GM18508 (cell line): ENCODE data around the gene TRPM6.
"Not testable (repeated sequence)": the region's sequence is repeated elsewhere in the genome, so short reads cannot be mapped to it uniquely, and the experiment has no call there.

ENCODE experiments used
- ATAC-seq: cut with Tn5 transposase; IDR thresholded peaks from one replicate; pipeline ENCODE4 v1.9.1; 2021; ENCODE audit warnings: moderate number of reproducible peaks; ENCODE audit not compliant: insufficient read depth, unreplicated experiment

Gene TRPM6

DNA sequence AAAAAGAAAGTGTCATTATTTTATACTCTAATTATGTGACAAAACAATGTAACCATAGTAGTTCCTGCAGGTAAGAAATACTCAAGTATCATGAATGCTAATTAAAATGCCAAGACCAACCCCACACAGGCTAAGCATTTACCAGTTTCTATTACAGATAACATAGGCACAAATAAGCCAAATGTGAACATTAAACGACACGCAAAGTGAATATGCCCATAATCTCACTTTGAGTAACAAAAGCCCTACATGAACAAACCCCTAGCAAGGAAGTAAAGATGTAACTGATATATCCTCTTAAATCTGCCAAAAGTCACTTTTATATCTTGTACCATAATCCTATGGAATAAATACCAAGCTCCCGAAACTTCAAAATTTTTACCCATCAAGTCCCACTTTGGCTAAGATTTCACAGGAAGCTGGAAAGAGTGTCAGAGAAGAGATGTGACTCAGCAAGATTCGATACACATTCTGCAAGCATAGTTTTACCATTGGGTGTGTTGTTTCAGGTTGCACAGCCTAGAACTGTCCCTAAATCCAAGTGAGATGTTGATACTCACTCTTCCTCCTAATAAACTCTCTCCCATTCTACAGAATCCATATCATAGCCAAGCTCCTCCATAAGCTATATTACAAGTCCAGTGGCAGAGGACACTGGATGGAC lies 28.8 kb downstream of the TRPM6 start:
- ATAC-seq, result no peak

DNA sequence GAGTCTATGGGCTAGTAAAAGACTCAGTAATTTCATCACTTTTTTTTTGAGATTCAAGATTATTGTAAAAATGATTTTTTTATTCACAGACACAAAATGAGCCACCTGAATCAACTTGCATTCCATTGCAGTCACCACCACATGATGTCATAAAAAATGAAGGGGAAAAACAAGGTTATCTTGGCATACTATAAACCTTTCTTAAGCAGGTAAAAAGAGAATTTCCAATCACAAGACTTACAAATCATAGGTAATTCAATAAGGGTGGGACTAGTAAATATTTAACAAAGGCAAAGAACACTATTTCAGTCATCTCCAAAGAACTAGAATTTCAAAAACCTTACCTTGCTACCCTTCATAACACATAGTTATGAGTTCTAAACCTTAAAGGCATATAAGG lies 30.7 kb downstream of the TRPM6 start:
- ATAC-seq, result no peak

DNA sequence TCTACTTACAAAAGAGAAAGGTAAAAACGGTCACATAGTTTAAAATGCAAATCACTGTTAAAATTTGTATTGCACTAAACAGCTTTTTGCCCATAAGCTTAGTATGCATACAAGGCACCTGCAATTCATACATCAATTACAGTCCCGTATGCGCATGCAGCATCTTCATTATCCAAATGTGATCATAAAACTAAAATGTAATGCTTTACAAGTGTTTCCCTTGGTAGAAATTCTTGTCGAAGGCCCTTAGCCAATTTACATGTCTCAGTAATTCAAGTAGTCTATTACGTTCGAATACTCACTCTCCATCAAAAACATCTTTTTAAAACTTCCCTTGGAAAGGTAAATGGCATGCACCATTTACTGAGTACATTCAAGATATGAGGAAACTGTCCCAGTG lies 32.6 kb downstream of the TRPM6 start:
- ATAC-seq, result no peak

DNA sequence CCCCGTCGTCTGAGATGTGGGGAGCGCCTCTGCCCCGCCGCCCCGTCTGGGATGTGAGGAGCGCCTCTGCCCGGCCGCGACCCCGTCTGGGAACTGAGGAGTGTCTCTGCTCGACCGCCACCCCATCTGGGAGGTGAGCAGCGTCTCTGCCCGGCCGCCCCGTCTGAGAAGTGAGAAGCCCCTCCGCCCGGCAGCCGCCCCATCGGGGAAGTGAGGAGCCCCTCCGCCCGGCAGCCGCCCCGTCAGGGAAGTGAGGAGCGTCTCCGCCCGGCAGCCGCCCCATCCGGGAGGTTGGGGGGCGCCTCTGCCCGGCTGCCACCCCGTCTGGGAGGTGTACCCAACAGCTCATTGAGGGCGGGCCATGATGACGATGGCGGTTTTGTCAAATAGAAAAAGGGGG lies 34.7 kb downstream of the TRPM6 start:
- not testable (repeated sequence) for ATAC-seq

DNA sequence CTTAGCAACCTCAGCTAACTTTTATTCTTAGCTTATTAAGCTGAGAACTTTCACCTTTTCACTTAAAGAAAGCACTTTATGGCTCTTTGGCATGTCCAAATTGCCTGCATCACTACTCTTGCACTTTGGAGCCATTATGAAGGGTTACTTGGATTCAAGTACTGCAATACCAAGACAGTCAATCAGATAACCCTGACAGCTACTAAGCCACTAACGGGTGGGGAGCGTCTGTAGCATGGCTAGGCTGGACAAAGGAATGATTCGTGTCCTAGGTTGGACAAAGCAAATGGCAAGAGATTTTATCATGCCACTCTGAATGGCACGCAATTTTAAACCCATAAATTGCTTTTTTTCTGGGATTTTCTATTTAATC lies 39.6 kb downstream of the TRPM6 start:
- no peak for ATAC-seq

DNA sequence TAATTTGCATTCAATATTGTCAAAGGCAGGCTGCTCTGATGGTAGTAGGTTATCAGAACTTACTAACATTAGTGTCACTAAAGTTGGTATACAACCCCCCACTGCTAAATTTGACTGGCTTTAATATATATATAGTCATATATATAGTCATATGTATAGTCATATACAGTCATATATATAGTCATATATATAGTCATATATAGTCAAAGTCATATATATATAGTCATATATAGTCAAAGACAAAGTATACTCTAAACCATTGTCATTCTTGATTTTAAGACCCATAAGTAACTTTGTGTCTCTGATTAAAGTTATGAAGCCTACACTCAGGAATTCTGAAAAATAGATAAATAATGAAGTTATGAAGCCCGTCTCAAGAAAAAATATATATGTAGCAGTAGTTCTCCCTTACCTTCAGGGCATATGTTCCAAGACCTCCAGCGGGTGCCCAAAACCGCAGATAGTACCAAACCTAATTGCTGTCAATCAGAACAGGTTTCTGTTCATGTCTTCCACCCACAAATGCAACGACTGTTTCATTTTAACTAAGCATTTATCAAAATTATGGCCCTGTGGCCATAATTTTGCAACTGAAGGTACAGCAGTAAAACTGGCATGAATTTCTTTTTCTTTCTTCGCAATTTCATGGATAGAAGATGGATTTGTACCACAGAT lies 40.1 kb downstream of the TRPM6 start:
- ATAC-seq, result no peak

DNA sequence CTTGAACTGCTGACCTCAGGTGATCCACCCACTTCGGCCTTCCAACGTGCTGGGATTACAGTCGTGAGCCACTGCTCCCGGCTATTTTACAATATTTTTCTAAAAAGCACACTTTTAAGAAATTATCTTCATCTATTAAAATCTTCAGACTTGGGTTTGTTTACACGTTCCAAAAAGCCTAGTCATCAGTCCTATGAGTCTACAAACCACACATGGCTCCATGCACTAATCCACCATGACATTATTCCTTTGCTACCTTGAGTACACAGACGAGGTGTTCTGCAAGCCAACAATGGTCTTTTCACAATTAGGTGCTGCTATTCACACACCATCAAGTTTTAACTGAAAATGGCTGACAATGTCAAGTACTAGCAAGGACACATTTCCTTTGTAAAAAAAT lies 41.0 kb downstream of the TRPM6 start:
- ATAC-seq, result no peak

DNA sequence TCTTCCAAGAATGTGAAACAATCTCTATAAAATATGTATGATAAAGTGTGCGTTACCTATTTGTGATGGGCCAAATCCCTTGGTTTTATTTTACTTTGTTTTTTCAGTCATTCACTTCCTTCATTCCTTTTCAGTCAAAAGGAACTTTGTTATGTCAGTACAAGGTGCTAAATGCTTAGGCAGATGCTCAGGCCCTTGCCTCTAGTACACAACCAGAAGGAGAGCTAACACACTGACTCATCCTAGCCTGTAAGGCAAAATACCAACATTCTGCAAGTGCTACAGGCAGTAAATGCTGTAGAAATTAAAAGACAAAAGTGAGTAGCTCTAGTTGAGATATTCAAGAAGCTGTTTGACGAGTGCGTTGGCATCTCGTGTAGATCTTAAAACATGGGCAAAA lies 49.4 kb downstream of the TRPM6 start:
- no peak for ATAC-seq

DNA sequence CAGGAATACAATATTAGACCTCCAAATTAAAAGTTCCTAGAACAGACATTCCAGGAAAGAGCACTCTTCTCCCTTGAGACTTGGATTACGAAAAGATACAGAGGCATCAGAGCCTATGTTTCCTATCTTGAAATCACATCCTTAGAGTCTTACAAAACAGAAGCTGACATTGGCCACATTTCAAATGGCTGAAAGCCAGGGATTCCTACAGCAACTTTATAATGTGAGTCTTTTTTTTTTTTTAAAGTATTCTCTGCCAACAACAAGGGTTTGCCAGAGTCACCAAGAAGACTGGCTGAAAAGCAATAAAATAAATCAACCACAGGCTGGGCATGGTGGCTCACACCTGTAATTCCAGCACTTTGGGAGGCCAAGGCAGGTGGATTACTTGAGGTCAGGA lies 63.1 kb downstream of the TRPM6 start:
- no peak for ATAC-seq

DNA sequence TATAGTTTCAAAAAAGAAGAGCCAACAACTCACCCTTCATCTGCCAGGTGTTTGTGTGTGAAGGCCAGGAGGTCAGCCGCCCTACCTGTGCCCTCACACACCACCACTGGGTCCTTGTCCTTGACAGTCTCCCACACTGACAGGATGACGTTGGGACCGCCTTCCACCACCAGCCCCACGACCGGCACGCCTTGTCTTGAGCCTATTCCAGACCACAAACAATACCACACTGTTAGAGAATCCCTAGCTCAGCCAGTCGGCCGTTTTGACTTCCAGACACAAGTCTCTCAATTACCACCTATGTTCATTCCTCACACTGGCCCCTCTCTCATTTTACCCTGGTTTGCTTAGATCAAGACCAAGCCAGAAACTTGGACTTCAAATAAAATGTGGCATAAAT lies 66.1 kb downstream of the TRPM6 start:
- ATAC-seq, result no peak

DNA sequence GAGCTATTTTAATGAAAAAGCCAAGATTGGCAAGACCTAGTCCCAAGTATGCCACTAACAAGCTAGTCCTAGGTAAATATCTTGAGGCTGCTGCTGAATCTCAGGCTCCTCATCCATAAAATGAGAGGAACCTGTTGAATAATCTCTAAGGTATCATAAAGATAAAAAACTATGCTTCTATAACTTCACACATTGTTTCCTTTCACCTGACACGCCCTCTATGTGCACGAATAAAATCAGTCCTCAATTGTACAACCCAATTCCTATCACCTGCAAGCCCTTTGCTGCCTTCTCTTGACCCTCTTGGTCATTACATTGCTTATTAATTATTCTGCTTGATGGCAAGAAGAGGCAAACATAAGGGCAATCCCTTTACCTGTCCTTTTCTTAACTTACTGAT lies 69.9 kb downstream of the TRPM6 start:
- ATAC-seq, result no peak

DNA sequence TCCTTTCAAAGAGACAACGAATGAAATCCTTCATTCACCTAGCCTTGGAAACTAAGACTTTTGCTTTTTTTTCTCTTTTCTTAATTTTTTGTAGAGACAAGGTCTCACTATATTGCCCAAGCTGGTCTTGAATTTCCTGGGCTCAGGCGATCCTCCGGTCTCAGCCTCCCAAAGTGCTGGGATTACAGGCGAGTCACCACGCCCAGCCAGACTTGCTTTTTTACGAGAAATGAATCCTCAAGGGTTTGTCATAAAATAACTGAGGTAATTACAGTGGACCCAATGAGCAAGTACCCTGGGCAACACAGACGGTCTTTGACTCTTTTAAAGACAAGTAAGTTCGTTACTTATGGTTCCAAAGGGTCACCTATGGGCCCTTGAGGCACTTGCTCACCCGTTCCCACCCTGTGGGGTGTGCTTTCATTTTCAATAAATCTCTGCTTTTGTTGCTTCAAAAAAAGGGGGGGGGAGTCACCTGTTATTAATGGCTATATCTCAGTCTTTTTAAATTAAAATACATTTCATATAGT lies 70.4 kb downstream of the TRPM6 start:
- ATAC-seq, result no peak

DNA sequence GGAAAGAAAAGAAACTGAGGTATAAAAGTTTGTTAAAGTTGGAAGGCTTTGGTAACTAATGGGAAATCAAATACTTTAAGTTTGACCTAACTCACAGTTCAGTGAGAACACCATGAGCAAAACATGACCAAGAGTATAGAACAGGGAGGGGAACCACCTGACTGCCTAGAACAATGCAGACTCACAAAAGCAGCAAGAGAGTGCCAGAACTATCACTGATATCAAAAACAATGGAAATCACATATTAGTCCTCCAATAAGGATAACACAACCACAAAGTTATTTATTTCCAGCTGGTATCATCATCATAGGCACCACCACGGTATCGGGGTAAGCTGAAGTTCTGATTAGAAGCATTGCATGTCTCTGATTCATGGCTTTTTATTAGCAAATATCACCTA lies 77.5 kb downstream of the TRPM6 start:
- ATAC-seq, result no peak

DNA sequence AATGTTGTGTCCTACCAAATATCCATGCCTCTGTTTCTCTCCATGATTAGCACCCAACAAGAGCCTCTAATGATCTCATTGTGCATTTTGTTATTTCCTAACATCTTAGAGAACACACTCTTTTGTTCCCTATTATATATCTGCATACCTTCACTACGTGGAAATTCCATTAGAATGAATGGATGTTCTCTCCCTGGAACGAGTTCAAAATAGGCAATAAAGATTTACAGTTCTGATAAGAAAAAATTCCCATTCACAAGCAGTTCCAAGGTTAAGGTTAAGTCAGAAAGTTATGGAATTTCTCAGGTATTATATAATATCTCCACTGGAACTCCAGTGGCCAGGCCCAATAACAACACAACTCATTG lies 83.7 kb downstream of the TRPM6 start:
- ATAC-seq, result no peak

DNA sequence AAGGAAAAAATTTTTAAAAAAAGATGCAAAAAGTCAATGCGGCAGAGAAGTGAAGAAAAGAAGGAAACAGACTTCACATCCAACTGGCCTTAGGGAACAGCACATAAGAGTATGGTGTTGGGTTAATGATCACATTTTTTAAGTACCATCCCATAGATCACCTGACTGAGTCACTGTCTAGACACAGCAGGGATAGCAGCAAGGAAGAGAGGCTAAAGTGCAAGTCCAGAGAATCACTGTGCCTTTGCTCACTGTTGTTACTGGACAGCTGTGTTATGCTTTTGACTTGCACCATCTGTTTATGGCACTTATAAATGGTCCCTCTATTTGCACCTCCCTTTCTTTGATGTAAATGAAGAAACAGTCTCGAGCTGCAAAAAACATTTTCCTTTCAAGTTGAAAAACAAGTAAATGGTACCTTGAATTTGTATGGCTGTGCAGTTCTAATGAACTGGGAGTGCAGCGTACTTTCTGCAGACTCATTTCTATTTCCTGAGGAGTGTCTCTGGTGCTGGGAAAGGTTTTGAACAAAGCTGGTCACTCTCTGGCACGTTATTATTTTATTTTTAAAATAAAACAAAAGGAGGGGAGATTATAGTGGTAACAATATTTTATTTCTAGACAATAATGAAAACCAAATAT lies 84.2 kb downstream of the TRPM6 start:
- no peak for ATAC-seq

DNA sequence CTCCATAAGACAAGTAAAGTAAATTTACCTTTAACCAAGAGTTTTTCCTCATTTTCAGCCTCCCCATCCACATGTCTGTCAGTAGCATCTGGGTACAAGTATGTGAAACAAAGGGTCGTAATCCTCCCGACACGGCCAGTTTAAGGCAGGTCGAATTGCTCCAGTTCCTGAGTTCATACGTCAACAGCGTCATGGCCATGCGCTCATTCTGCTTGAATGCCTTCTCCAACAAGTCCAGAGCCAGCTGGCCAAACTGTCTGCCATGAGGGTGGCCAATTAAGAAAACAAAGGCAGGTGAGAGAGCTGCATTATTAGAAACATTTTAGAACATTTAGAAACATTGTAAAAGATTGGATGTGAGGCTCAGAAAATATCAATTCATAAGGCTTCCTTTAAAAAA lies 87.5 kb downstream of the TRPM6 start:
- ATAC-seq, result no peak

DNA sequence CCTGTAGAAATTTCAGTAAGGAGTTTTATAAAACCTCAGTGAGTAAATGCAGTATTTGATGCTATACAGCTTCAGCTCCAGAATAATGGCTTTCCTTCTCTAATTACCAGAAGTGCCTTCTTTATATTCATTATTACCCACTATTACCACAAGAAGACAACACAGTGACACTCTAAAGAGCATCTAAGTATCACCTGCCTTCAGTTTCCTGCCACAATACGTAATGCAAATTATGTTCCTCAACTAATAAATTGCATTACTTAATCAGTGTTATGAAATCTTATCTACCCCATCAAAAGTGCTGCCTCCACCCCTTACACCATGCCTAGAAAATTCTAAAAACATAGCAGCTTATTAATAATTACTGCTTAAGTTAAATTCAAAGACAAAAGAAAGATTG lies 91.9 kb downstream of the TRPM6 start:
- ATAC-seq, result no peak

DNA sequence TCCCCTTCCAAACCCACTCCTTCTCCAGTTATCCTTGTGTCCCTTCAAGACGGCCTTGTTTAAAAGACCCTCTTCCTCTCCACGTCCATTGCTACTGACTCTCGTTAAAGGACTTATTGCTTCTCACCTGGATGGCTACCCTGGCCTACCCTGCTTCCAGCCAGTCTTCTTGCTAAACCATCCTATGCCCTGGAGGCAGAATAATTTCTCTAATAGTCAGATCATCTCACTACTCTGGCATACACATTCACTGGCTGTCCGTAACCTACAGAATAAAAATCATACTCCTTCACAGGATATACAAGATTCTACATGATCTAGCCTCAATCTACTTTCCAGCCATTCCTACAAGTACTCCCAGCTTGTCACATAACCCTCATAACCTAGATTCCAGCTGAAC lies 92.6 kb downstream of the TRPM6 start:
- no peak for ATAC-seq

DNA sequence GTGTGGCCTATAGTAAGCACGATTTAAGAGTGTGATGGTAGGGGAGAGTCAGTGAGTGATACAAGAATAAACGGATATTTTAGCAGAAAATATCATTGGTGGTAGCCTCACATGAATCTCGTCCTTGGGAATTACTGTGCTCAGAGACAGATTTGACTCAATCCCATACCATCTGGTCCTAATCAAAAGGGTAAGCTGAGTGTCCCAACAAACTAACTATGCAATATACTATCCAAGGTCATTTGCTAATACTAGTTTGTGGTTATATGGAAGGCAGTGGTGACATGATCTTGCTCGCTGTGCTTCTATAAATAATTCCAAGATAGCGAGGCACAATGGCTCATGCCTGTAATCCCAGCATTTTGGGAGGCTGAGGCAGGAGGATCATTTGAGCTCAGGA lies 103.2 kb downstream of the TRPM6 start:
- ATAC-seq, result no peak

DNA sequence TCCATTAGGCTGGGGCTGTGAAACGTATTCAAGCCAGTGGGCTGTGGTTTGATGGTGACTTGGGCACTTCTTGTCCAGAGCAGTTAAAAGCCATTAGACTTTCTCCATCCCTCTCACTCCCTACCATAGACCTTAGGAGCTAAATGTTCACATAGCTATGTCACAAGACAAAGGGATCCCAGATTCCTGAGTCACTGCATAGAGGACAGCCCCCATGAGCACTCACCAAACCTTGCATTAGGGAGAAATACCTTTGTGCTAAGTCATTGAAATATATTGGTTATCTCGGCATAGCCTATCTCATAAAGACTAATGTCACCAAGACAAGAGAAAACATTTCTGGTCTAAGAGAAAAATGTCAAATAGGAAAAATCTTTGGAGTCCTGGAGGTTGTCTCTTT lies 104.3 kb downstream of the TRPM6 start:
- no peak for ATAC-seq

DNA sequence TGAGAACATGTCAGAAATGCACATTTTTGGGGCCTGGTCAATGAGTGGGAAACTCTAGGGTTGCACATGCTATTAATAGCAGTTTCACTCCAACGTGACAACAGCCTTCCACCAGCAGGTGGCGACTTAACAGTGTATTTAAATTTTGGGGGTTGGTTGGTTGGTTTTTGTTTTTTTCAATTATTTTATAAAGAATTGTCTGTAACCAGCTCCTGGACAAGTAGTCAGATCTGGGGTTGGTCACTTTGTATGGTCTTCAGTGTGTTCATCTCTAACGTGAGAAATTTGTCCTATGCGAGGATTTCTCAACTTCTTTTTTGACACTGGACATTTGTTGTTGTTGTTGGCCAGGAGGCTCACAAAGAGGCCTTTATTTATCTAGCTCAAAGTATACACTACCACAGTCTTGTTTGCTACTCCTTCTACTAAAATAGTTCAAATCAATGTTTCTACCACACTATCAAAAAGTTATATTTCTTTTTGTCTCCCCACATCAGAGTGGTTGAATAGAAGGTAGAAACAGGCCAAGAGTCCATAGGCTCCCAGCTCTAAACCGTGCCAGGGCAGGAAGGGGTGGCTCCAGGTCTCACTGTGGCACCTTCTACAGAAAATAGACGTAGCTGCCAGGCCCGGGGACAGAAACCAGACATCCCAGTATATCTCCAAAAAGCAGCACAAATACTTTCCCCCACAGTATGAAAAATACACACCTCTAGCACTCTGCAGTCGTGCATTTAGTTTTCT lies 110.4 kb downstream of the TRPM6 start:
- ATAC-seq, result no peak
